HG03025 (cell line): ENCODE results near the gene KPNB1.

Experiments used
- ATAC-seq: cut with Tn5 transposase; IDR thresholded peaks from one replicate; pipeline ENCODE4 v1.9.1; 2021; ENCODE audit warnings: mild to moderate bottlenecking, moderate library complexity; ENCODE audit not compliant: unreplicated experiment, low FRiP score

The KPNB1 gene

DNA sequence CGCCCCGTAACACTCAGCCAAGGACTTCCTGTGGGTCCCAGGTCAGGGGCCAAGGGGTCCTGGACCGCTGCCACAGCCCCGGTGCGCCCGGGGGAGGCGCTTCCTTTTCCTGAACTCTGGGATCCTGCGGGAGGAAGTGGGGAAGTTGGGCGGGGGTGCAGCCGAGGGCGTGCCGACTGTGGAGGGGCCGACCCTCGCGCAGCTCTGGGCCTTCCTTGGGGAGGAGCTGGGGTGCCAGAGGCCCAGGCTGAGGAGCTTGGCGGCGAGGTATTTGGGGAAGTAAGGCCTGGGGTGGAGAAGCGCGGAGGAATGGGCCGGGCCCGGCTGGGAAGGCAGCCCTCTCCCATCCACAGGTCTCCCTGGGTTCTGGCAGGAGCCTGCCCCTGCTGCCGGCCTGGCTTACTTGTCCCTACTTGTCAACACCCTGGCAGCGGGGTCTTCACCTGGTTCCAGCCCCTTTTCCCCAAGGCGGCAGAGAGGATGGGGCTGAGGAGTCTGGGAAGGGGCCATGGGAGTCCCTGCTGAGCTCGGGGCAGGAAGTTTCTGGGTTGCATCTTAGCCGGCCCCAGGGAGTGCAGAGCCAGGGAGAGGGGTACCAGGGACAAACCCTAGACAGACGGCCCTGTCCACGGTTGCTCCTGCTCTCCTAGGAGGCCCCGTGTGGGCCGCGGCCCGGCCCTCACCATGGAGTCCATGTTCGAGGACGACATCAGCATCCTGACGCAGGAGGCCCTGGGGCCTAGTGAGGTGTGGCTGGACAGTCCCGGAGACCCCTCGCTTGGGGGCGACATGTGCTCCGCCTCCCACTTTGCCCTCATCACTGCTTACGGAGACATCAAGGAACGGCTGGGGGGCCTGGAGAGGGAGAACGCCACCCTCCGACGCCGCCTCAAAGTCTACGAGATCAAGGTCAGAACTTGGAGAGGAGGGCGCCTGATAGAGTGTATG lies 46.0 kb downstream of the KPNB1 start:
- ATAC-seq = no peak

DNA sequence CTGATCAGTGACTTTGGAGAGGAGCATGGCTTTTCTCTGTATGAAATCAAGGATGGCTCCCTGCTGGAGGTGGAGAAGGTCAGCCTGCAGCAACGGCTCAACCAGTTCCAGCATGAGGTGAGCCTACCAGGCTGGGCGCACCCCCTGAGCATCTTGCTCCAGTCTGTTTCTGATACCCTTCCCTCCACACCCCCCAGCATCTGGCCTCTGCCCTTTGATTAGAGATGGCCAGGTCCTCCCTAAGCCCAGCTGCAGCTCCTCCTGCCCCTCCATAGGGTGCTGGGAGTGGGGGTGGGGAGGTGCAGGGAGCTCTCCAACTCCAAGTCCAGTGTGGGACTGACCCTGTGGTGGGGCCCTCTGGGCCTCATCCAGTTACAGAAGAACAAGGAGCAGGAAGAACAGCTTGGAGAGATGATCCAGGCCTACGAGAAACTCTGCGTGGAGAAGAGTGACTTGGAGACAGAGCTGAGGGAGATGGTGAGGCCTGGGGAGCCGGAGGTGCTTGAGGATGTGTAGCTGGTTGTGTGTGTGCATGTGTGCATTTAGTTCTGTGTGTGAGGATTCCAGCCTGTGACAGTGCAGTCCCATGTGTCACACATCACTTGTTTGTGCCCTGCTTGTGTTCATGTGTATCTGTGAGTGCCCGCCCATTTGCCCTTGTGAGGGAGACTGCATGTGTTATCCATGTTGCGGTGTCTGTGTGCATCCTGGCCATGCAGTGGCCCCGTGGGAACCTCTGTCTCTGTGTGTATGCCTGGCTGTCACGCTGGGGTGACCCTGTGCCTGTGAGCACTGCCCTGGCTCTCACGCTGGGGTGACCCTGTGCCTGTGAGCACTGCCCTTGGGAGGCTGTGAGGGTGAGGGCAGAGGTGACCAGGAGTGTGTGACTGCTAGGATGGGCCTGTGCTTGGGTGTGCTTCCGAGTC lies 47.3 kb downstream of the KPNB1 start:
- no peak for ATAC-seq

DNA sequence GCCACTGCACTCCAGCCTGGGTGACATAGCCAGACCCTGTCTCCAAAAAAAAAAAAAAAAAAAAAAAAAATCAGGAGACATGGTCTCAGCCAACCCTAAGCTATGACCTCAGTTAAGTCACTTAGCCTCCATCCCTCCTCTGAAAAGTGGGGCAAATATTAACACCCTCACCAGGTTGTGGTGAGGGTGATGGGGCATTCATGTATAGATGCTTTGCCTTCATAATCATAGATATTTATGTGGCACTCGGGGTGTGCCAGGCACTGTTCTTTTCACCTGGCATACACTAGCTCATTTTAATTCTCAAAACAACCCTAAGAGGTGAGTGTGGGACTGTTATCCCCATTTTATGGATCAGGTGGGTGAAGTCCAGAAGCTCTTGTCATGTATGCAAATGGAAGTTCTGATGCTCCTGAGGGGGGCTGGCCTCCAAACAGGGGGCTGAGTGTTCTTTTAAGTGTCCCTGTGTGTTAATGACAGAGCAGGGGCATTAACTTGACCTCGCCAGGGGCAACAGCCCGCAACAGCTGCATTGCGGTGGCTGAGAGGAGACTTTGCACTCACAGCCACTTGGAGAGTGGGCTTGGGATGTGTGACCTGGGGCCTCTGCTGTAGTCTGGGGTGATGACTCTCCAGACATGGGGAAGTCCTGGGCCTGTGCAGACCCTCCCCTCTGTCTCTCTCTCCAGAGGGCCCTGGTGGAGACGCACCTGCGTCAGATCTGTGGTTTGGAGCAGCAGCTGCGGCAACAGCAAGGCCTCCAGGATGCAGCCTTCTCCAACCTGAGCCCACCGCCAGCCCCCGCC lies 48.4 kb downstream of the KPNB1 start:
- no peak for ATAC-seq

DNA sequence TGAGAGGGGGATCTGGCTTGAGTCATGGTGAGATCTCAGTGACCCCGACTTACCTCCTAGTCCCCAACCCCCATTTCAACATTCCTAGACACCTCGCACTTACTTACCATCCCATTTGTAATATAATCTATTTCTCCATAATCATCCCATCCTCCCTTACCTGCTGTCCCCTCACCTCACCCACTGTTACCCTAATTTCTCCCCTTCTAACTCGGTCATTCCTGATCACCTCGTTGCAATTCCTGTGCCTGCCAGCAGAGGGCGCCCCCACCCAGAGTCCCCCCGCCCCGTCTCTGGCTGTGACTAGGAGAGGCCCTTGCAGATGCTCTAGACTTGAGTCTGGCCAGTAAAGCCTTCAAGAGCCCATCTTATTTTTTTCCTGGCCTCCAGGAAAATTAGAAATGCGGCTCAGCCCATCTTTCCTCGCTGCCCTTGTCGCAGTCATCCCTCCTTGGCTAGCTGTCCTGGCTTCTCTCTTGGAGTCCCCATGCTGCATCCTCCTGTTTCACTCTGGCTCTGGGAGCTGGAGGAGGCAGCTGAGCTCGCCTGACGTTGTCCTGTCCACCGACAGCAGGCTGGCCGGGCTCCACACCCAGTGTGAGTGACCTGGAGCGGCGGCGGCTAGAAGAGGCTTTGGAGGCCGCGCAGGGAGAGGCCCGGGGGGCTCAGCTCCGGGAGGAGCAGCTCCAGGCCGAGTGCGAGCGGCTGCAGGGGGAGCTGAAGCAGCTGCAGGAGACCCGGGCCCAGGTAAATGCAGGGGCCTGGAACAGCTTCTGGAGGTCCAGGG lies 49.2 kb downstream of the KPNB1 start:
- no peak for ATAC-seq

DNA sequence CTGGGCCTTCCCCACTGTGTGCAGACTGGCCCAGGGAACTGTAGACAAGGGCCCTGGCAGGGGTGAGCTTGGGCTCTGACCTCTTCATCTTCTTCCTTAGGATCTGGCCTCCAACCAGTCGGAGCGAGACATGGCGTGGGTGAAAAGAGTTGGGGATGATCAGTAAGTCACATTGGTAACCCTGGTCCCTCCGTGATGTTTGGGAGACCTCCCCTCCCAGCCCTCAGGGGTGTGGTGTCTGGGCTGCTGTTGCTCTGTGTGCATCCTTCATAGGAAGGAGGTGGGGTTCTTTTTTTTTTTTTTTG lies 49.8 kb downstream of the KPNB1 start:
- ATAC-seq = no peak

DNA sequence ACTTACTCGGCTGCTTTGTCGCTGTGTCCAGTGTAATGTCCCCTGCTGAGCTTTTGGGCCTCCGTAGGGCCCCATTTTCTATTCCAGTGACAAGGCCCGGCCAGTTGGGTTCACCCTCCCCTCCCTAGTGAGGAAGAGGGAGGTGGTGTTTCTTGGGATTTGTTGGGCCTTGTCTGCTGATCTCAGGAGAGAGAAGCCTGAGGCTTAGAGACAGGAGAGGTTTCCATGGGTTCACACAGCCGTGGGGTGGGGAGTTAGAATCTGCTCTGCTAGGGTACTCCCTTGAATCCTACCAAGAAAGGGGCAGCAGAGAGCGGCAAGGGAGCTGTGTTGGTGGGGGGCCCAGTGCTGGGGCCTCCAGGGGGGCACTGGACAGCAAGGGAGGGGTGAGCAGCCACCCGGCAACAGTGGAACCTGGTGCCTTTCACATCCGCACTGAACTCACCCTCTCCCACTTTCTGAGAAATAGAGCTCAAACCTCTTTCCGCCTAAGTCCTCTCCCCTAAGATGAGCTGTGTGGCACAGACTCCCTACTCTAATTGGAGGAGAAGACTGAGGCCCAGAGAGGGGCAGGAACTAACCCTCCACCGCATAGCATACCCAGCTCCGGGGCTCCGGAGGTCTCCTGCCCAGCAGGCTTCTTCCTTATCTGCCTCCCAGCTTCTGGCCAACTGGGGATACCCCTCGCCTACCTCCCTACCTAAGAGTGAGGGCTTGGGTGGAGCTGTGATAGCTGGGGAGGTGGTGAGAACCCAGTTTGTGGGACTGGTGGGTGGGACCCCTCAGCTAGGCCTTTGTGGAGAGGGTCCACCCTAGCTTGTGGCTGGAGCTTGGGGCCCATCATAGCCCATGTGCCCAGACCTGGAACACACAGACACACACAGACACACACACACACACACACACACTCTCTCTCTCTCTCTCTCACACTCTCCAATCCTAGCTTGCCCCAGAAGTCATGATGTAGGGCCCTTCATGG lies 51.0 kb downstream of the KPNB1 start:
- no peak for ATAC-seq

DNA sequence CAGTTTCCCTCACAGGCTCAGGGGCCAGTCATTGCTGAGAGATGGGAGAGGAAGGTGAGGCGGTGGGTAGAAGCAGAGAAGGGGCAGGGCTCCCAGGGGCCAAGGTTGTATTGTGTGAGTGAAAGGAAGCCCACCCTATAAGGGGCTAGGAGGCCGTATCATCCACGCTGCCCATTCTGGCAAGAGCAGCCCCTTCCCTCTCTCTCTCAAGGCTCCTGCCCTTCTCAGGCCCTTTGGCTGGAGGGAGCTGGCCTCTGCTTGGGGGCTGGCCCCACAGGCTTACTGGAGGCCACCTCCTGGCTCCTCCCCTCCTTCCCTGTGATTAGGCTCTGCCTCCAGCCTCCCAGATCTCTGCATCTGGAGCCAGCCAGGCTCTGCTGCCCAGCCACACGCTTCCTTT lies 51.9 kb downstream of the KPNB1 start:
- ATAC-seq = no peak

DNA sequence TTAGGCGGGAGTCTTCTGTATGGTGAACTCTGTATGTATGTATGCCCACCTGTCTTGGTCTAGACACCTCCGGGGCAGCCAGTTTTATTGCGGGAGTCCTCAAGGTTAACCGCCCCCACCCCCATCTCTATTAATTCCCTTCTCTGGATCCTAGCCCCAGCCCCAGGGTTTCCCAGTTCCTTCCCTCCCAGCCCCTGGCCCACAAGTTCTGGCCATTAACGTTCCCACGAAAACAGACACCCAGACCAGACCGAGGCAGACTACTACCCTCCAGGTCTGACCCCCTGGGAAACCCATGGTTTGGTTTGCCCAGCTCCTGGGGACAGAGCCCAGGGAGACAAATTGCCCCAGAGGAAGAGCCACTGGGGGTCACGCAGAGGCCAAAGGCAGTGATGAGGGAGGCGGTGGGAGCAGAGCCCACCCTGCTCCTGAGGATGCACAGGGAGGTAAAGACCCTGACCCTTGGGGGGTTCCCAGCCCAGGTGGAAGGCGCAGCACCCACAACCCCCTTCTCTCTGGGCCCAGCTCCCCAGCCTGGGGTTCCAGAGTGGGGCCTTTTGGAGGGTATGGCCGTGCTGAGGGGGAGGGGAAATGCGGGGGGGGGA lies 52.8 kb downstream of the KPNB1 start:
- ATAC-seq = no peak

DNA sequence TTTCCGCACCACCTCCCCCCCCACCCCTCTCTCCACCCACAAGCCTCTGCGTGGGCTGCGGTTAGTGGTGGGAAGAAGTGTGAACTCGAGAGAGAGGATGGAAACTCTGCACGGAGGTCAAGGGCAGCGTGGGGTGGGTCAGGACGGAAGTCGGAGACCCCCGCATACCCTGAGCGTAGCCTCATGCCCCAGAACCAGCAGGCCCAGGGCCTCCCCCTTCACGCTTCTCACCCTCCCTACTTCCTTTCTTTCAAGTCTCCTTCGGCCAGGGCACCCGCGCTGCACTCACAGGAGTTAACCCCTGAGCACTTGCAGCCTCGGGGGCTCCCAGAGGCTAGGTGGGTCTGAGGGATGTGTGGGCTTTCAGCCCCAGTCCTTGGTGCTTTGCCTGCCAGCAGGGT lies 53.5 kb downstream of the KPNB1 start:
- ATAC-seq = no peak

DNA sequence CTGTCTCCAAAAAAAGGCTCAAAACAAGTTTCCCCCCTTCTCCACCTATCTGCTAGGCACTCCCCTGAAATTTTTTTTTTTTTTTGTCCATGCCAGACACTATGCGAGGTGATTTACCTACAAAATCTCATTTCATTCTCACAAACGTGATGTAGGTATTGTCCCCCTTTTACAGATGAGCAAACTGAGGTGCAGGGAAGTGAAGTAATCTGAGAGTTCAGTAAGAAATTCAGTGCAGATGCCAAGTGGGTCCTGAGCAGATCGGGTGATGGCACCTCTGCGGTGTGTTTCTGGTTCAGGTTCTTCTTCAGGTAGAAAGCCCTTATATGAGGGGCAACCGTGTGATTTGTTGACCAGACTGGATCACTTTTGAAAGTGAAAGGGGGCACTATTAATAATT lies 54.0 kb downstream of the KPNB1 start:
- ATAC-seq = no peak

DNA sequence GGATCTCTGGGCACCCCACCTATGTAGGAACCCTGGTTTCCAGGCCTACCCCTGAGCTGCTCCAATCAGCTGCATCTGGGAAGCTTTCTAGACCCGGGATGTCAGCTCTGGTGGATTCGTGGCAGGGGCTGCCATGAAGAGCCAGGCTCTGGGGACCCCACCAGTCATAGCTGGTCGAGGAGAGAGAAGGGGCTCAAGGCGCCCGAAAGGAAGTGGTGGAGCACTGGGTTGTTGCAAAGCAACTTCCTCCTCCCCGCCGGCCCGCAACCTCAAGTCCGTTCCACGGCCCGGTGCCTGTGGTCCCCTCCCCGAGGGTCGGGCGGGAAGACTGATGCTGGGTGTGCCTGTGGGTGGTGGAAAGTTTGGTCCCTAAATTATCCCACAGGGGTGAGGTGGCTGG lies 54.4 kb downstream of the KPNB1 start:
- ATAC-seq = no peak

DNA sequence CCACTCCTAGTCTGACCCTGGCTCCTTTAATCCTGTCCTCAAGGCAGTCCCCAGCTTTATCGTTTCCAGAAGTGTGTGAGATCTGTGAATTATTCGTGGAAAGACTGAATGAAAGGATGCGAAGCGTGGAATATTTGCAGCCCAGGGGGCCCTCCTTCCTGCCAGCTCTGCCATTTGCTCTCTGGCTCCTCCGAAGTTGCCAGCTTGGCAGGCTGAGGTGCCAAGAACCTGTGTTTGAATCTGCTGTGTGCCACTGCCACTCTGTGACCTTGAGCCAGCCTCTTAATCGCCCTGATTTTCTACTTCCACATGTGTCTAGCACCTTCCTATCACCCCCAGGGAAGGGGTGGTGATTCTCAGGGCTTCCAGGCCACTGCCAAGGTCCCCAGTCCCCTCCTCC lies 55.0 kb downstream of the KPNB1 start:
- ATAC-seq = no peak

DNA sequence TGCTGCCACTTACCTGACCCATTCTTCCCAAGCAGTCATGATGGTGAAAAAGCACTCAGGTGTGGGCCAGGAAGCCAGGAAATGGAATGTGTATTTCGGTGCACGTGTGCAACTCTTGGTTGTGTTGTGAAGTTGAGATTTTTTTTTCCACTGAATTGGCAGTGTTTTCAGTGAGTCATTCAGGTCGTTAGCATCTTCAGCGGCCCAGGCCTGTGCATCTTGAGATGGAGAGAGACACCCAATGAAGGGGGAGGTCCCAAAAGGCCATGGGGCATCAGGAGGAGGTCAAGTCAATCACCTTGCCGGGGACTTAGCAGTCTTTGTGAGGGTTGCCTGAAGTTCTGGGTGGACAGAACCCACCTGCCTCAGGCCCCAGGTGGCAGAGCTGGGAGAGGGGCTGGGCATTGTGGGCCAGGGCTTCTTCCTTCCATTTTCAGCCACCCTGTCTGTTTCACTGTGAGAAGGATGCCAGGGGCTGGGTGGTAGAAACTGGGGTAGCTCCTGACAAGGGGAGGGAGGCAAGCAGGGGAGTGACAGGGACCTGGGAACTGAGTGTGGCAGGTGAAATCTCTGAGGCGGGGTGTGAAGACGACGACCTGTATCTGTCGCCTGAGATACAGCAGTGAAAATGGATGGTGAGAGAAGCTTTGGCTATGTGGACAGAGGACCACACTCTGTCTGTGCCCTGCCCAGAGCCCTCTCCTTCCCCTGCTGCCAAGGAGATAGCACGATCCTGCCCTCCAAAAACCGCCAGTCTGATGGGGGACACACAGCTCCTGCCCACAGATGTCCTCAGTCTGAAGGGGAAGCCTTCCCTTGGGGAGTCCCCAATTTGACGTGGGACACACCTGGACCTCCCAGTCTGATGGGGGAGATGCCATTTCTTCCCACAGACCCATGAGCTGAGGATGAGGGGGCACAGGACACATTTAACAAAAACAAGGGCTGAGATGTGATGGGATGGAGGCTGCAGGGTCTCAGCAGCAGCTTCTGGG lies 56.1 kb downstream of the KPNB1 start:
- no peak for ATAC-seq

DNA sequence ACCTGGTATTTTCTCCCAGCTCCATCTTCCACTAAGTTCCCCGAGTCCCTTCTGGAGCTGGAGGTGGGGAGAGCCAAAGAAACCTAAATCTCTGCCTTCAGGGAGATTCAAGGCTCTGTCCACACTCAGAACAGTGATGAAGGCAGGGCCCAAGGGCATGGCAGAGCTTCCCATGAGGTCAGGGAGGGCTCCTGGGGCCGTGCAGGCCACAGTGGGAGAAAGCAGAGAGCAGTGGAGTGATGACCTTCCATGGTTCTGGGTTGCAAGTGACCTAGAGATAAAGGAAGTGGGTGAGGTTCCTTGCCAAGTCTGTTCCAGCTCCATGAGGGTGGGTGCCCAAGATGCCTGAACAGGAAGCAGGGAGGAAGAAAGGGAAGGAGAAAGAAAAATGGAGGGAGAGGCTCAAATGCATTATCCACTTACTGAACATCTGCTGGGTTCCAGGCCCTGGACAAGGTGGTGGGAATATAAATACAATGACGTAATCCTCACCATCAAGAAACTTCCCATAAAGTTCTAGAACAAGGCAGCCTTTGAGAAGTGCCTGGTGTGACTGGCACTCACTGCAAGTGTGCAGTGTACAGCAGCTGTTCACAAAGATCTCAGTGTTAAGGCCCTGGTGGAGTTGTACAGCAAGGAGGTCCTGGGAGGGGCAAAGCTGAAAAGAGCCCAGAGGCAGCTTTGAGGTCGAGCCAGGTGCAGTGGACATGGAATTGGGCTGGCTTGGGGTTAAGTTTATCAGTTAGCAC lies 57.5 kb downstream of the KPNB1 start:
- ATAC-seq = no peak

DNA sequence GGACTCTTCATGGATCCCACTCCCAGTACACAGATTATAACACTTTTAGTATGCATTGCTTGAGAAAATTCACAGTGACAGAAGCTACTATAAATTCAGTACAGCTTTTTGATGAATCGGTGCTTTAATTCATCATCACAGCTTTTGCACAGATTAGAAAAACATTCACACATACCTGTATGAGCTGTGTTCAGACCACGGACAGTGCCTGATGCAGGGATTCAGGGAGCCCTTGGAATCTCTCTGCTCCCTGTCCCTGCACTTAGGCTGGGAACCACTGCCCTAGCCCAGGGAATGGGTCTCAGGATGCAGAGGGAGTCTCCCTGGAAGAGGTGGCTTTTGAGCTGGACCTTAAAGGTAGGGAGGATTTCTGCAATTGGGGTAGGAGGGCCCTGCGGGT lies 58.2 kb downstream of the KPNB1 start:
- no peak for ATAC-seq

DNA sequence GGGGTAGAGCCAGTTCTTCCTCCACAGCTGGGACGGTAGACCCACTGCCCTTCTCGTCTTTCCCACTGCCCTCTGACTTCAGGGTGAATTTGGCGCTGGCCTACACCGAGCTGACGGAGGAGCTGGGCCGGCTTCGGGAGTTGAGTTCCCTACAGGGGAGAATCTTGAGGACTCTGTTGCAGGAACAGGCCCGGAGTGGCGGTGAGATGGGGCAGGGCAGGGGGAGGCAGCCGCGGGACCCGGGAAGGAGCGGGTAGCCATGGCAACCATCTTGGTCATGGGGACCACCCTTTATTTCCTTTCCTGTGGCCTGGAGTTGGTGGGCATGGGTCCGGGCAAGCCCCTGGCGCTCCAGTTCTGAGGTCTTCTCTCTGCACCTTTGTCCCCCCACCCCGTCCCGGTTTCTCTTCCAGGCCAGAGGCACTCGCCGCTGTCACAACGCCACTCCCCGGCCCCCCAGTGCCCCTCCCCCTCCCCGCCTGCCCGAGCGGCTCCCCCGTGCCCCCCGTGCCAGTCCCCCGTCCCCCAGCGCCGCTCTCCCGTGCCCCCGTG lies 58.7 kb downstream of the KPNB1 start:
- ATAC-seq = no peak
